ENCODE measurements around the gene DDX23.
"Not testable (repeated sequence)": the region's sequence is repeated elsewhere in the genome, so short reads cannot be mapped to it uniquely, and the experiment has no call there.

- TF ChIP-seq CTCF, POLR2A (IDR thresholded peaks at IDR 0.05): not testable (repeated sequence)
Observed at GRCh38 chr12:48842021-48842420, 9.9 kb downstream of the DDX23 start.

All from heart left ventricle (tissue), 13 donors.